Glomerular endothelial cell (primary cell): ENCODE data around the gene SLC45A2. TPM values are rescaled to one million over a fixed set of nuclear protein-coding genes. Genes with fewer than 3 reads are reported as not detected.
"Not testable (repeated sequence)": the region's sequence is repeated elsewhere in the genome, so short reads cannot be mapped to it uniquely, and the experiment has no call there.

Experiments used
- DNase-seq: peaks from one replicate; pipeline ENCODE4 v3.0.0-alpha.2; 2011; ENCODE audit warnings: low read depth, low spot score; ENCODE audit errors: extremely low read depth
- total RNA-seq: library from RNA; depleted of rRNA; stranded (reverse); fragments of >200 nt; gene quantifications from 2 replicates; pipeline ENCODE4 v1.2.3, GENCODE V29; 2015

Gene SLC45A2
- total RNA-seq: not detected in 2 replicates

- DNase-seq: no peak
Observed at GRCh38 chr5:33984671-33985124, at the start of gene SLC45A2. SLC45A2 (minus strand) TSS chr5:33984693; CDS start chr5:33984583, 110 bp downstream.

- DNase-seq: no peak
Observed at GRCh38 chr5:34031966-34032365, 47.5 kb upstream of the SLC45A2 start.

GRCh38 chr5:34031117-34031516, 46.6 kb upstream of the SLC45A2 start:
- DNase-seq: no peak

GRCh38 chr5:34030585-34030984, 46.1 kb upstream of the SLC45A2 start:
- not testable (repeated sequence) for DNase-seq

DNA sequence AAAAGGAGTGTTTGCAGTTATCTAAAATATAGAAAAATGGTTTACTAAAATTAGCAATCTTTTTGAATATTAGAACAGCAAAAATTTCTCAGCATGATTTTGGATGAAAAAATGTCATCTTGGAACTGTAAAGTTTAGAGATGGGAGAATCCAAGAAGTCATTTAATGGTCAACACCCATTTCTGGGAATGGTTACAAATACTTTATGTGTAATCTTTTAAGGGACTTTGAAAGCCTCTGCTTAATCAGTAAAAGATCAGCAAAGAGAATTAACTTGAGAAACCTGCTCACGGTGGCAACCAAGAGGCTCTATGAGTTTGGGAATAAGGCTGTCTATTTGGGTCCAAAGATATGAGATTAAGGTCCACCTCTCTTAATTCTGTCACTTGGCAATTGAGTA, 45.6 kb upstream of the SLC45A2 start:
- no peak for DNase-seq

DNA sequence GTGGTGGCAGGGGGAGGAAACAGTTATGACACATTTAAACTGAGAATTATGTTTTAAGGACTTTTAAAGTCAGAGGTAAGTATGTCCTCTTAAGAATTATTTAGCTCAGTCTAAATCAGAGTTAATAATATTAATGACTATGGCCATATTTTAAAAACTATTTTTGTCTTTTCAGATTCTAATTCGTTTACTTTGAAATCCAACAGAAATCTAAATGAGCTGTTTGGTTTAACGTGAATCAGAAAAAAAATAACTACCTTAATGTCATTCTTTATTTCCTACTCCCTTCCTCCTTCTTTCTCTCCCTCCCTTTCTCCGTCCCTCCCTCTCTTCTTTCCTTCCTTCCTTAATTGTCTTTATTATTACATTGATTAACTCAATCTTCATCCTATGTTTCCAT, 43.9 kb upstream of the SLC45A2 start:
- no peak for DNase-seq

DNA sequence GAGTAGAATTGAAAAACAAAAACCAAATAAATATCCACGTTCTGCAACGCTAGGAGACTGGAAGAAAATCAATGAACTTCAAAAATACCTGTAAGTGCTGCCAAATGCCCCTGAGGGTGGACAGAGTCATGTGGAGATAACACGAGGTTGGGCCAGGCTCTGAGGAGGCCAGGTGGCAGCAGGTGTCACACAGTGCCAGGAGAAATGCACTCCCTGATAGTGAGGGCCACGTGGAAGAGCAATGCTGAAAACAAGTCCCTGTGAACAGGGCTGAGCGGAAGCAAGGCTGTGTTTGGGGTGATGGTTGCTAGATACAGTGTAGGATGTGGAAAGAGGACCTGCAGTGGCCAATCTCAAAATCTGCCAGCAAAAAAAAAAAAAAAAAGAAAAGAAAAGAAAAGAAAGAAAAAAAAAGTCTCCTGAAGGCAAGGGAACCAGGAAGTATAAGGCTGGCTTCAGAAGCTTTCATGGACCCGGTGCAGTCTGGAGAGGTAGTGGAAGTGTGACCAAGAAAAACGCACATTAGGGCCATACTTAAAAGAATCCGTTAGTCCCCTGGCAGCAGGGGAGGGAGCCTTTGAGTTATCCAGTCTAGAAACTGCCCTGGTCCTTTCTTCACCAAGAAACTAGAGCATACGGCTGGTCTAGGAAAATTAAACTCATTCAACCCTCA, 41.7 kb upstream of the SLC45A2 start:
- no peak for DNase-seq

- no peak for DNase-seq
Observed at GRCh38 chr5:34022121-34022705, 37.7 kb upstream of the SLC45A2 start.

DNA sequence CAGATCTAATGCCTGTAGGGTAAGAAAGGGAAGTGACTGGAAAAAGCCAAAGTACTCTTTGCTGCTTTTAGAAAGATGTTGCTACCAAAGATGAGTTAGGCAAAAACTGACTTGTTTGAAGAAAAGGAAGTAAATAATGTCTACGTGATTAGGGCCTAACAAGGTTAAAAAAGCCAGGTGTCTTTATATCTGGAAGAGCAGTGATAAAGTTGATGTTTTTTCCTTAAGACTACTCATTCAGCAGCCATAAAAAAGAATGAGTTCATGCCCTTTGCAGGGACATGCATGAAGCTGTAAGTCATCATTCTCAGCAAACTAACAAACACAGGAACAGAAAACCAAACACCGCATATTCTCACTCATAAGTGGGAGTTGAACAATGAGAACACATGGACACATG, 36.8 kb upstream of the SLC45A2 start:
- no peak for DNase-seq

GRCh38 chr5:34020726-34021125, 36.2 kb upstream of the SLC45A2 start:
- DNase-seq: no peak

DNA sequence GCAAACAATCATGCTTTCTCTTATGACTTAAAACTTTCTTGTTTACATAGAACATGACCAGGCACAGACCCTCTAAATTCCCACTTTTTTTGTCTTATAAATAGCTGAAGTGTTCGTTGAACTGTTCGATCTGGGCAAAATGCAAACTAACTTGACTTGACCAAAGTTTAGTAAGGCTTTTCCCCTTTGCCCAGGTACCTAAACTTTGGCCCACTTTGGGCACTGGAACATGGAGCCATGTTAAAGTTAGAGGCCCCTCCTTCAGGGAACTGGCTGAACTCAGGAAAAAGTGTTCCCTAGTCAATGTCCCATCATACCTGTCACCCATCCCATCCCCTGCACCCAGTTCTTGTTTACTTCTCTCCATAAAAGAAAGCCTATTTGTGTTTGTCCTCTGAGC, 32.8 kb upstream of the SLC45A2 start:
- DNase-seq: no peak

GRCh38 chr5:34016750-34017149, 32.3 kb upstream of the SLC45A2 start:
- DNase-seq: no peak

- DNase-seq: no peak
Observed at GRCh38 chr5:34016222-34016621, 31.7 kb upstream of the SLC45A2 start.

GRCh38 chr5:34015120-34015822, 30.8 kb upstream of the SLC45A2 start:
- no peak for DNase-seq

DNA sequence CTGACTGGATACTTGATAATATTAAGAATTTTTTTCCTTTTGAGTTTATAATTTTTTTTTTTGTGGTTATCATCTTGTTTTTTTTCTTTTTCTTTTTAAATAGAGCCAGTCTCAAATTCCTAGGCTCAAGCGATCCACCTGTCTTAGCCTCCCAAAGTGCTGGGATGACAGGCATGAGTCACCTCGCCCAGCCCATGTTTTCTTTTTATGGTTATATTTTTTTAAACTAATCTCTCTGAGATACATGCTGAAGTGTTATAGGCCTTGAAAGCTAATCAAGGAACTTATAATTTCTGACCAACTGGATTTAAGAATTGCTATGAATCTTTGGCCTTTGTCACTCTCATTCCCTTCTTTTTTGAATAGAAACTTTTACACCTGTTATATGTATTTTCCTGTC, 30.1 kb upstream of the SLC45A2 start:
- no peak for DNase-seq

DNA sequence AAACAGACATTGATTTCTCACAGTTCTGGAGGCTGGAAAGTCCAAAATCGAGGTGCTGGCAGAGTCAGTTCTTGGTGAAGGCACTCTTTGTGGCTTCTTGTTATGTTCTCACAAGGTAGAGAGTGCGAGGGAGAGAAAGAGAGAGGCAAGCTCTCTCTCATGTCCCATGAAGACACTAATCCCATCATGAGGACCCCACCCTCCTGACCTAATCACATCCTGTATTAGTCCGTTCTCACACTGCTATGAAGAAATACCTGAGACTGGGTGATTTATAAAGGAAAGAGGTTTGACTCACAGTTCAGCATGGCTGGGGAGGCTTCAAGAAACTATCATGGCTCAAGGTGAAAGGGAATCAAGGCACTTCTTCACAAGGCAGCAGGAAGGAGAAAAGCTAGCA, 29.1 kb upstream of the SLC45A2 start:
- no peak for DNase-seq

DNA sequence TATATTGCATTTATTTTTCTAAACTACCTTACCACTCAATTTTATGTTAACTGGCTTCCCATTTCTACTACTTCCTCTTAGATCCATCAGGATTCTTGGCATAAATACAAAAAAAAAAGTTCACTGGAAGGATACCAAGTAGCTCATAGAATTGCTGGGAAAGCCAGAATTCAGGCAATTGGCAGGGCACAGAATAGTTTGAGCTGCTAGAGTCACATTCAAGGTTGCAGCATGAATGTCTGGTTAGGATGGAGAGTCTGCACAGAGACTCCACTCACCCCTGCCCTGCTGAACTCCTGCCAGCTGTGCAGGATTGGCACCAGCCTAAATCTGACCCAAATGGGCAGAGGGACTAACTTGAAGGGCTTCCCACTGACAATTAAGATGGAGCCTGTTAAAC, 28.3 kb upstream of the SLC45A2 start:
- DNase-seq: no peak

DNA sequence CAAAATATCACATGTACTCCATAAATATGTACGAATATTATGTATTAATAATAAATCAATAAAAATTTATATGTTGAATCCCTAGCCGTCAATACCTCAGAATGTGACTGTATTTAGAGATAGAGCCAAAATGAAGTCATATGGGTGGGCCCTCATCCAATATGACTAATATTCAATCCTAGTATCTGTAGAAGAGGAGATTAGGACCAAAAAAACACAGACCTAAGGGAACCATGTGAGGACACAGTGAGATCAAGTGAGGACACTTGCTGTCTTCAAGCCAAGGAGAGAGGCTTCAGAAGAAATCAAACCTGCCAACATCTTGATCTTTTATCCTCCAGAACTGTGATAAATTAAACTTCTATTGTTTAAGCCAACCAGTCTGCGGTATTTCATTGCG, 27.0 kb upstream of the SLC45A2 start:
- DNase-seq: no peak

GRCh38 chr5:34010146-34010545, 25.7 kb upstream of the SLC45A2 start:
- DNase-seq: not testable (repeated sequence)

DNA sequence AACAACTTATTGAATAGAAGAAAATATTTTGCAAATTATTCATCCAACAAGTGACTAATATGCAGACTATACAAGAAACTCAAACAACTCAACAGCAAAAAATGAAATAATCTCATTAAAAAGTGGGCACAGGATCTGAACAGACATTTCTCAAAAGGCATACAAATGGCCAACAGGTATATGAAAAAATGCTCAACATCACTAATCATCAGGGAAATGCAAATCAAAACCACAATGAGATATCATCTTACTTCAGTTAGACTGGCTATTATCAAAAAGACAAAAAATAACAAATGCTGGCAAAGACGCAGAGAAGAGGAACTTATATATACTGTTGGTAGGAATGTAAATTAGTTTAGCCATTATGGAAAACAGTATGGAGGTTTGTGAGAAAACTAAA, 25.1 kb upstream of the SLC45A2 start:
- DNase-seq: no peak

GRCh38 chr5:34008802-34009201, 24.3 kb upstream of the SLC45A2 start:
- no peak for DNase-seq
